ENCODE data around the gene MBD3.
"Not testable (repeated sequence)": the region's sequence is repeated elsewhere in the genome, so short reads cannot be mapped to it uniquely, and the experiment has no call there.

GRCh38 chr19:1535699-1536098 lies 57.0 kb downstream of the MBD3 start:
- TF ChIP-seq CTCF (IDR thresholded peaks at IDR 0.05; ENCODE audit: low read depth, low read length); POLR2A (IDR thresholded peaks at IDR 0.05; ENCODE audit: extremely low read depth, insufficient read length); MAX (IDR thresholded peaks at IDR 0.05; ENCODE audit: low read depth, low read length); MYC (IDR thresholded peaks at IDR 0.05; ENCODE audit: low read depth, low read length): not testable (repeated sequence)

All from NB4 (cell line).